Choroid plexus epithelial cell (primary cell): ENCODE measurements around the gene KRT20.
"Not testable (repeated sequence)": the region's sequence is repeated elsewhere in the genome, so short reads cannot be mapped to it uniquely, and the experiment has no call there.

Source experiments
- DNase-seq: peaks from one replicate; pipeline ENCODE4 v3.0.0-alpha.2; 2010; ENCODE audit warnings: low read depth
- H3K4me3 ChIP-seq: 2 replicates; pipeline ENCODE4 v1.5.1; 2011; ENCODE audit warnings: low read depth, mild to moderate bottlenecking, control low read depth, low read length, moderate library complexity
- TF ChIP-seq, protein P1 (sequence below): conservative IDR thresholded peaks from 2 replicates; pipeline ENCODE4 v1.5.1; 2011; ENCODE audit warnings: low read depth, mild to moderate bottlenecking, control low read depth, inconsistent platforms, low read length, moderate library complexity

The KRT20 gene

DNA sequence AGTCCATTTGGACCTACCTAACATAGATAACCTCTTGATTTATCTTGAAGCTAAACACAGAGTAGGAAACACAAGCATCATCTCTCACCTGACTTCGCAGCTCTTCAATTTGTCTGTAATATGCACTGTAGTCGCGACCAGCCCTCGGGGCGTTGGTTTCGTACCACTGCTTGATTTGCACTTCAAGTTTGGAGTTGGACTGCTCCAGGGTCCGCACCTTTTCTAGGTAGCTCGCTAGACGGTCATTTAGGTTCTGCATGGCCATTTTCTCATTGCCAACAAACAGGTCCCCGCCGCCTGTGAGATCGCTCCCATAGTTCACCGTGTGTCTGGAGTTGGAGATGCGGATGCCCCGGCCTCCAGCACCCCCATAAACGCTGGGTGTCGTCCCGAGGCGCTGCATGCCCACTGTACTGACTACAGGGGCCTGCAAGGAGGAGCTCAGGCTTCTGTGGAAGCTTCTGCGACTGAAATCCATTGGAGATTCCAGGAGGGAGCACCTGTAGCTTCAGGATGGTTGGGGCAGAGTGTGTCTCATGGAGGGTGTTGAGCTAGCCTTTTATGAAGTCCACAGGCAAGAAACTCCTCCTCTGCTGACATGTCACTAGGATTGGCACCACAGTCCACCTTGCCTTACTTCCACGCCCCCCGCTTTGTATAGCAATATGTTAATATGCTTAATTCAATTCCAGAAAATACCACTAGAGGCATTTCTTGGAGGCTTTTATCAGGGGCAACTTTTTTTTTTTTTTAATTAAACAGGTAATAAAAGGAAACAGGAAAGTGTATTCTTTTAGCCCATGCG is at the start of gene KRT20:
KRT20 (minus strand) TSS at position 535 of the 805 bp plus-strand sequence; CDS start at position 478, 57 bp downstream.
- TF ChIP-seq, protein P1, sequence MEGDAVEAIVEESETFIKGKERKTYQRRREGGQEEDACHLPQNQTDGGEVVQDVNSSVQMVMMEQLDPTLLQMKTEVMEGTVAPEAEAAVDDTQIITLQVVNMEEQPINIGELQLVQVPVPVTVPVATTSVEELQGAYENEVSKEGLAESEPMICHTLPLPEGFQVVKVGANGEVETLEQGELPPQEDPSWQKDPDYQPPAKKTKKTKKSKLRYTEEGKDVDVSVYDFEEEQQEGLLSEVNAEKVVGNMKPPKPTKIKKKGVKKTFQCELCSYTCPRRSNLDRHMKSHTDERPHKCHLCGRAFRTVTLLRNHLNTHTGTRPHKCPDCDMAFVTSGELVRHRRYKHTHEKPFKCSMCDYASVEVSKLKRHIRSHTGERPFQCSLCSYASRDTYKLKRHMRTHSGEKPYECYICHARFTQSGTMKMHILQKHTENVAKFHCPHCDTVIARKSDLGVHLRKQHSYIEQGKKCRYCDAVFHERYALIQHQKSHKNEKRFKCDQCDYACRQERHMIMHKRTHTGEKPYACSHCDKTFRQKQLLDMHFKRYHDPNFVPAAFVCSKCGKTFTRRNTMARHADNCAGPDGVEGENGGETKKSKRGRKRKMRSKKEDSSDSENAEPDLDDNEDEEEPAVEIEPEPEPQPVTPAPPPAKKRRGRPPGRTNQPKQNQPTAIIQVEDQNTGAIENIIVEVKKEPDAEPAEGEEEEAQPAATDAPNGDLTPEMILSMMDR, result peak; percentile 34
- no peak for DNase-seq
- no peak within 1 kb of the TSS for H3K4me3 ChIP-seq

- TF ChIP-seq, protein P1, result no peak
- DNase-seq, result no peak
Measured at GRCh38 chr17:40932608-40933007, 47.6 kb upstream of the KRT20 start.

GRCh38 chr17:40931311-40931710 is 46.3 kb upstream of the KRT20 start:
- no peak for DNase-seq
- no peak overlapping the region for H3K4me3 ChIP-seq
- TF ChIP-seq, protein P1, result no peak

More at GRCh38 chr17:40932608-40933007, 47.6 kb upstream of the KRT20 start:
- no peak overlapping the region for H3K4me3 ChIP-seq

DNA sequence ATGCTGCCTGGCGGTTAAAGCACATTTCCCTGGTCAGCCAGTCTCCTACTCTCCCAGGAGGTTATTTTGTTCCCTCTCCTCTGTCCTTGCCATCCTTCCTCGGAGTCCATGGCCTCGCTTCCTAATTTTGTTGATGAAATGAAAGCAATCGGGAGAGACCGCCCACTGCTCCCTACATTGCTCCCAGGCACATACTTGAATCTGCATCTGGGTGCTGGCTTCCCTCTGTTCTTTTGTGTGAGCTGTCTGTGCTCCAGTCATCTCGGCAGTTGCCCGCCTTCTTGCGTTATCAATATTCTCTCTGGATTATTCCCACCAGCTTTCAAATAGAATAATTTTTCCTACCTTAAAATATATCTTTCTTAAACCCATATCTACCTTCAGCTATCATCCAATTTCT is 41.3 kb upstream of the KRT20 start:
- H3K4me3 ChIP-seq, result no peak overlapping the region
- DNase-seq, result no peak
- TF ChIP-seq, protein P1, result no peak

- DNase-seq, result peak; percentile 89
Measured at GRCh38 chr17:40922239-40922638, 37.2 kb upstream of the KRT20 start.

DNA sequence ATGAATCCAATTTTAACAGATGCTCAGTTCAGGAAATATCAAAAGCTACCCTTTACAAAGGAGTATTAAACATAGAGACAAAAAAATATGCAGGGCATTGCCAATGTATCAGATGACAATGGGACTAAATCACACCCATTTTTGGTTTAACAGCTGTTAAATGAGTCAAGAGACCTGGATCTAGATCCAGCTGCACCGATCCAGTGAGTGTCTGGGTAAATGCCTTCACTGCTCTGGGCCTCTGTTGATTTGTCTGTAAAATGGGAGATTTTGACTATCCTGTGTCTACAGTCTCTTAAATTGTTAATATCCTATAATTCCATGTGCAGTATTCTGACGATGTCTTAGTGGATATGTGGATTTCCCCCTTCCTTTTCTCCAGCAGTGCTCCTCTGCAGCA is 36.0 kb upstream of the KRT20 start:
- TF ChIP-seq, protein P1, result no peak
- no peak overlapping the region for H3K4me3 ChIP-seq
- DNase-seq, result no peak

More at GRCh38 chr17:40922239-40922638, 37.2 kb upstream of the KRT20 start:
- TF ChIP-seq, protein P1, result no peak
- H3K4me3 ChIP-seq, result no peak overlapping the region

- DNase-seq, H3K4me3 ChIP-seq: not testable (repeated sequence)
Measured at GRCh38 chr17:40917116-40917515, 32.1 kb upstream of the KRT20 start.
